Stimulated activated CD4-positive, alpha-beta T cell treated with anti-CD3 and anti-CD28 coated beads, Interleukin-4, amount 100 ng/mL, for 4 hours (primary cell): ENCODE measurements around the gene TBC1D14.

ENCODE experiments used
- DNase-seq, 2 experiments: peaks; one replicate each; pipeline ENCODE4 v3.0.0-alpha.2; 2020

Gene TBC1D14

GRCh38 chr4:7049295-7049694 is 139.7 kb downstream of the TBC1D14 start:
- no peak for DNase-seq

GRCh38 chr4:7049739-7050138 is 140.1 kb downstream of the TBC1D14 start:
- DNase-seq, result no peak

- DNase-seq, result no peak
Observed at GRCh38 chr4:7050481-7051143, 141.0 kb downstream of the TBC1D14 start.

- DNase-seq, result no peak
Observed at GRCh38 chr4:7051144-7051495, 141.5 kb downstream of the TBC1D14 start.

- DNase-seq, result no peak
Observed at GRCh38 chr4:7051905-7052304, 142.3 kb downstream of the TBC1D14 start.

- DNase-seq, result no peak
Observed at GRCh38 chr4:7052313-7052712, 142.7 kb downstream of the TBC1D14 start.

- no peak for DNase-seq
Observed at GRCh38 chr4:7052923-7053715, 143.5 kb downstream of the TBC1D14 start.

GRCh38 chr4:7054106-7054880 is 144.7 kb downstream of the TBC1D14 start:
- DNase-seq, result no peak

GRCh38 chr4:7055111-7055989 is 145.7 kb downstream of the TBC1D14 start:
- DNase-seq, result no peak

- no peak for DNase-seq
Observed at GRCh38 chr4:7055990-7056325, 146.3 kb downstream of the TBC1D14 start.

- DNase-seq, result no peak
Observed at GRCh38 chr4:7058792-7059191, 149.2 kb downstream of the TBC1D14 start.

GRCh38 chr4:7059662-7060061 is 150.0 kb downstream of the TBC1D14 start:
- DNase-seq, result no peak

GRCh38 chr4:7060346-7061150 is 150.9 kb downstream of the TBC1D14 start:
- DNase-seq, result no peak

- no peak for DNase-seq
Observed at GRCh38 chr4:7061815-7062214, 152.2 kb downstream of the TBC1D14 start.

GRCh38 chr4:7062816-7063215 is 153.2 kb downstream of the TBC1D14 start:
- DNase-seq, result no peak

GRCh38 chr4:7063362-7063761 is 153.7 kb downstream of the TBC1D14 start:
- DNase-seq, result no peak

GRCh38 chr4:7066006-7066405 is 156.4 kb downstream of the TBC1D14 start:
- DNase-seq, result no peak

- DNase-seq, result no peak
Observed at GRCh38 chr4:7066493-7066892, 156.9 kb downstream of the TBC1D14 start.

GRCh38 chr4:7067126-7067451 is 157.5 kb downstream of the TBC1D14 start:
- no peak for DNase-seq

GRCh38 chr4:7067452-7068278 is 158.0 kb downstream of the TBC1D14 start, which contains the start of gene GRPEL1:
Gene GRPEL1 (minus strand): TSS chr4:7068064. CDS start chr4:7068032, 32 bp downstream.
- peak; percentile 99 to 100 for DNase-seq

GRCh38 chr4:7068279-7068842 is 158.7 kb downstream of the TBC1D14 start:
- no peak for DNase-seq
